AG09319 (cell line): ENCODE results near the gene CFAP46.
"Not testable (repeated sequence)": the region's sequence is repeated elsewhere in the genome, so short reads cannot be mapped to it uniquely, and the experiment has no call there.

Source experiments
- DNase-seq: peaks from one replicate; pipeline ENCODE4 v3.0.0-alpha.2; 2010; ENCODE audit warnings: low read depth; ENCODE audit errors: extremely low read depth
- TF ChIP-seq, protein P1 (sequence below): IDR thresholded peaks from 2 replicates; pipeline ENCODE4 v1.5.1; 2011; ENCODE audit warnings: low read depth, mild to moderate bottlenecking, inconsistent platforms, low read length, moderate library complexity

CFAP46 gene

DNA sequence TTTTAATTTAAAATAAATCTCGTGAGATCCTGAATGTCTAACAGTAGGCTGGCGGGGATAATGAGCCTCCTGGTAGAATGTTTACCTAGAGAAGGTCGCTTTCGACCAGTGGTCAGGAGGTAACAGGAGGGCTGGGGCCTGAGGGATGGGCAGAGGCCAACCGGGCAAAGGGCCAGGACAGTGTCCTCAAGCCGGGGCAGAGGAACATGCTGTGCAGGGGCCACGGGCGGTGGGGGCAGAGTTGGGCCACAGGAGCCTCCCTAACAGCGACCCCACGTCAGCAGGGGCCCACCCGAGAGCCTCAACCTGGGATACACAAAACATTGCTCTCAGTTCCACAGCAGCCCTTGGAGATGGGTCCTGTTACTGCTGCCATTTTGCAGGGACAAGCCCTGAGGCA, 14.5 kb downstream of the CFAP46 start:
- no peak for DNase-seq
- TF ChIP-seq, protein P1, sequence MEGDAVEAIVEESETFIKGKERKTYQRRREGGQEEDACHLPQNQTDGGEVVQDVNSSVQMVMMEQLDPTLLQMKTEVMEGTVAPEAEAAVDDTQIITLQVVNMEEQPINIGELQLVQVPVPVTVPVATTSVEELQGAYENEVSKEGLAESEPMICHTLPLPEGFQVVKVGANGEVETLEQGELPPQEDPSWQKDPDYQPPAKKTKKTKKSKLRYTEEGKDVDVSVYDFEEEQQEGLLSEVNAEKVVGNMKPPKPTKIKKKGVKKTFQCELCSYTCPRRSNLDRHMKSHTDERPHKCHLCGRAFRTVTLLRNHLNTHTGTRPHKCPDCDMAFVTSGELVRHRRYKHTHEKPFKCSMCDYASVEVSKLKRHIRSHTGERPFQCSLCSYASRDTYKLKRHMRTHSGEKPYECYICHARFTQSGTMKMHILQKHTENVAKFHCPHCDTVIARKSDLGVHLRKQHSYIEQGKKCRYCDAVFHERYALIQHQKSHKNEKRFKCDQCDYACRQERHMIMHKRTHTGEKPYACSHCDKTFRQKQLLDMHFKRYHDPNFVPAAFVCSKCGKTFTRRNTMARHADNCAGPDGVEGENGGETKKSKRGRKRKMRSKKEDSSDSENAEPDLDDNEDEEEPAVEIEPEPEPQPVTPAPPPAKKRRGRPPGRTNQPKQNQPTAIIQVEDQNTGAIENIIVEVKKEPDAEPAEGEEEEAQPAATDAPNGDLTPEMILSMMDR, result no peak

DNA sequence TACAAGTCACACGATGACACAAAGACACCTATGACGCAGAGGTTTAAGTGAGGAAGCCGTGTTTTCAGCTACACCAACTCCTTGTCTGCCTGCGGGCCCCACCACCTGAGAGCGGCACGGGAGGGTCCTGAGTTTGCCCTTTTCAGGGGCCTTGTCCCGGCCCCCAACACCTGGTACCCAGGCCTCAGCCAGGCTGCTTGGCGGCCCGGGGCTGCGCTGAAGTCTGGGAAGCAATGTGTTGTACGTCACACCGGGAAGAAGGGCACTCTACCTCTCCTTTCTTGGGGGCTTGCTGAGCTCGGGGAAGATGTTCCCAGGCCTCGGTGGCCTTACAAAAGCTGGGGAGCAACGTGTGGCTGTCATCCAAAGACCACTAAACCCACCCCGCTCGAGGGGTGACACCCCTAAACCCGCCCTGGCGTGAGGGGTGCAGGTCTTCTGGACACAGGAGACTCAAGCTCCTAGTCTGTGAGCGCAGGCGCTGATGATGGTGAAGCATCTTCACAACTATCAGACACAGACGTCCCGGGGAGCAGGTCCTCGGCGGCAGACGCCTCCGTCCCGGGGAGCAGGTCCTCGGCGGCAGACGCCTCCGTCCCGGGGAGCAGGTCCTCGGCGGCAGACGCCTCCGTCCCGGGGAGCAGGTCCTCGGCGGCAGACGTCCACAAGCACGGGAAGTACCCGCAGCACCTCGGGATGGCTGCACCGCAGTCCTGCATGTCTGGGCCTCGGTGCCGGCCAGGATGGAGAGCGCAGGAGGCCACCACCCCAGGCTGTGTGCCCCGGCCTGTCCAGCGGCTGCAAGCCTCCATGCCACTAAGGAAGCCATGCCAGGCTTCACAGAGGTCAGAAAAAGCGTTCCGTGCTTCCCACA, 15.4 kb downstream of the CFAP46 start:
- TF ChIP-seq, protein P1, result no peak
- DNase-seq, result no peak

DNA sequence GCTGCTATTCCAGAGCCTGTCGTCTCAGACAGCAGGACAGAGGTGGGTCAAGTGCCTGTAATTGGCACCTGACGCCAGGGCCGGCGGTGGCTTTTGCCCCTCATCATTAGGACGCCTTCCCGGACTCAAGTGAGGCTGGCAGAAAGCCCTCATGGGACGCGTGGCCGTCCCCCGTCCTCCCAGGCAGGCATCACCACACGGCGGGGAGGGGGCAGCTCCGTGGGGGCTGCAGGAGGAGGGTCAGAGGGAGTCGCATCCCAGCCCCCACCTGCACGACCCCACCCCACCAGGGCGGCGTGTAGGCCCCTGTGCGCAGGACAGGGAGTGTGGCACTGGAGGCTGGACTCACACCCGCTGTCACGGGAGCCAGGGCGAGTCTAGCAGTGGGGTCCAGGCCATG, 16.3 kb downstream of the CFAP46 start:
- DNase-seq, result no peak
- TF ChIP-seq, protein P1, result no peak

DNA sequence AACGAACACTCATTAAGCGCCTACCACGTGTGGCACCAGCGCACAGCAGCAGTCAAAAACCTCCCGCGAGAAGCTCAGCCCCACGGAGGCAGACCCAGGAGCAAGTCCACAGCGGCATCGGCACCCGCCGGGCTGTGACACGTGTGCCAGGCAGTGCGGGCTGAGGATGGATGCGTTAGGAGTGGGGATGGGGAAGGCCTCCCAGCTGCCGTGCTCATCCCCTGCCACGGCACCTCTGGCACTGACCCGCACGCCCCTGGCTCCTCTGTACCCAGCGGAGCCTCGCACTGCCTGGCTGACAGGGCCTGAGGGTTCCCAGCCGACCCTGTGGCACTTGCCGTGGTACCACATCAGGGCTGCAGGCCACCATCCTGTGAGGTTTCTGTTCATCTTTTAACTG, 16.8 kb downstream of the CFAP46 start:
- TF ChIP-seq, protein P1, result no peak
- no peak for DNase-seq

DNA sequence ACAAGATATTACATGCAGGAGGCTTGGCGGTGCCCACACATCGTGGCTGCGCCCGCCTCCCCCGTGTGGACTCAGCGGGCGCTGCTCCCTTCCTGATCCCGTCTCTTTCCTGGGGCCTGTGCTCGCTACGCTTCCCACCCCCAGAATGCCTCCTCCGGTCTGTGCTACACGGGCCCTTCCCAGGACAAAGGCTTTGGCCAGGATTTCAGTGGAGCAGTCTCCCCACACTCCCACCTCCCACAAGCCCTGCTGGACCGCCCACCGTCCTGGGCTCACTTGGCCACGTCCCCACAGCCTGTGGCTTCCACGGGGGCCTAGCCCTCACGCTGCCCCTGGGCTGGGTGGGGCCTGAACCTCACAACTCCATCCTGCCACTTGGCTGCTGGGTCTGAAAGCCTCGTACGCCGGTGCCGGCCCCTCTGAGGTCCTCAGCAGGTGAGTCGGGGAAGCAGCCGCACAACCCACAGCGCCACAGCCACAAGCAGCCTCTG, 17.3 kb downstream of the CFAP46 start:
- TF ChIP-seq, protein P1, result no peak
- no peak for DNase-seq

DNA sequence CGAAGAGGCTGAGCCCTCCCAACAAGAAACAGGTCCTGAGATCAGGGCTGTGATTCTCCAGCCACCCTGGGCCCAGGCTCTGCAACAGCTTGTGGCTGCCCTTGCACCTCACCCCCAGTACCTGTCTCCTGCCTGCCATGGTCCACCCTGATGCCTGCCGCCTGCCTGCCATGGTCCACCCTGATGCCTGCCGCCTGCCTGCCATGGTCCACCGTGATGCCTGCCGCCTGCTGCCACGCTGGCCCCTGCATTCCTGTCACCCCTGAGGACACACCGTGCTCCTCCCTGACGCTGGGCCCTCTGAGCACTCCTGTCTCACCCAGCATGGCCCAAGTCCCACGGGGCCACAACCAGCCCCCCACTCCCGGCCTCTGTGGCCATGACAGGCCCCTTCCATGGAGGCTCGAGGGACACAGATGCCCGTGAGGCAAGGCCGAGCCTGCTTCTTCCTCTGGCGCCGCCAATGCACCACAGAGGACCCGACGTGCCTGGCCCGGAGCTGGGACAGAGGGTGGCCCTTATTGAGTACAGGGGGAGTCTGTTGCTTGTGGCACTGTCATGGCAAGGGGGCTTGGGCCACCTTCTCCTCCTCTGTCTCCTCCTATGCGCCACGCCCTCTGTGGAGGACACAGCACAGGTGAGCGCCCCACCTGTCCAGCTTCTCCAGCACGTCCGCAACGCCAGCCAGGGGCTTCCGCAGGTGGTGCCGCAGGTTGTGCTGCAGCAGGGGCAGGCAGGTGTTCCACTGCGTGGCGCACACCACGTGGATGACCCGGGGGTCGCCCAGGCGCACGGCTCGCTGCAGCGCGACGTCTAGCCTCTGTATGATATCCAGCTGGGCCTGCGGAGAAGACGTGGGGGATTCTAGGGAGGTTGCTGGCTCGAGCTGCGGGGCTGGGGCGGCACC, 18.1 kb downstream of the CFAP46 start:
- TF ChIP-seq, protein P1, result no peak
- DNase-seq, result no peak

DNA sequence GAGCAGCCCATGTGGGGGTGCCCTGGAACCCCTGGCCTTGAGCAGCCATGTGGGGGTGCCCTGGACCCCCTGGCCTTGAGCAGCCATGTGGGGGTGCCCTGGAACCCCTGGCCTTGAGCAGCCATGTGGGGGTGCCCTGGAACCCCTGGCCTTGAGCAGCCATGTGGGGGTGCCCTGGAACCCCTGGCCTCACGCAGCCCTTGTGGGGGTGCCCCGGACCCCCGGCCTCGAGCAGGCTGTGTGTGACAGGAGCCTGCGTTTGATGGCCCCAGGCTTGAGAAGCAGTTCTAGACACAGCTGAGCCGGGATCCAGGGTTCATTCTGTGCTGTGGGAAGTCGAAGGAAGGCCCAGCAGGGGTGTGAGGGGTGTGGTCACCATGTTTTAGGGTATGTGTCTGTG, 19.0 kb downstream of the CFAP46 start:
- not testable (repeated sequence) for DNase-seq
